SK-N-SH (cell line): Measurements from ENCODE around the gene NUP35.

Source experiments
- EP300 ChIP-seq, 2 experiments: IDR thresholded peaks; 2 replicates each; pipeline versions ENCODE4 v1.4.0 to v1.6.1; 2012; ENCODE audit warnings: borderline replicate concordance in 1 of 2, low read depth in 1 of 2, low read length in 1 of 2
- EZH2phosphoT487 ChIP-seq: fragments of 200-600 bp; sonication (generic); IDR thresholded peaks from 2 replicates; pipeline ENCODE4 v1.6.1; 2017; ENCODE audit warnings: low read depth, mixed run types, mild to moderate bottlenecking, antibody characterized with exemption, moderate library complexity, borderline replicate concordance
- GATA2 ChIP-seq: sonication (generic); formaldehyde crosslinking; IDR thresholded peaks from 2 replicates; pipeline ENCODE4 v1.5.0; 2020; ENCODE audit warnings: mild to moderate bottlenecking, missing genetic modification reagents
- POLR2AphosphoS5 ChIP-seq: IDR thresholded peaks from 2 replicates; pipeline ENCODE4 v1.6.1; 2012; ENCODE audit warnings: low read depth, low read length
- RAD21 ChIP-seq: IDR thresholded peaks from 2 replicates; pipeline ENCODE4 v1.6.1; 2012; ENCODE audit warnings: mild to moderate bottlenecking, low read length
- SIN3A ChIP-seq: IDR thresholded peaks from 2 replicates; pipeline ENCODE4 v1.6.1; 2012; ENCODE audit warnings: low read depth, mild to moderate bottlenecking, low read length, moderate library complexity, borderline replicate concordance
- TAF1 ChIP-seq: IDR thresholded peaks from 2 replicates; pipeline ENCODE4 v1.6.1; 2012; ENCODE audit warnings: low read depth, mild to moderate bottlenecking, low read length, moderate library complexity, borderline replicate concordance
- TEAD4 ChIP-seq: IDR thresholded peaks from 2 replicates; pipeline ENCODE4 v1.4.0; 2012; ENCODE audit warnings: mild to moderate bottlenecking, borderline replicate concordance; ENCODE audit not compliant: insufficient read depth
- YY1 ChIP-seq: IDR thresholded peaks from 2 replicates; pipeline ENCODE4 v1.4.0; 2012; ENCODE audit warnings: low read depth, mild to moderate bottlenecking
- TF ChIP-seq, protein P1 (sequence below): fragments of 200-600 bp; sonication (generic); IDR thresholded peaks from 2 replicates; pipeline ENCODE4 v1.6.1; 2017; ENCODE audit warnings: antibody characterized with exemption, mild to moderate bottlenecking, moderate library complexity
- TF ChIP-seq, protein P2 (sequence below): IDR thresholded peaks from 2 replicates; pipeline ENCODE4 v1.6.1; 2012; ENCODE audit warnings: mild to moderate bottlenecking, low read depth, low read length, moderate library complexity

- TF ChIP-seq, protein P1, sequence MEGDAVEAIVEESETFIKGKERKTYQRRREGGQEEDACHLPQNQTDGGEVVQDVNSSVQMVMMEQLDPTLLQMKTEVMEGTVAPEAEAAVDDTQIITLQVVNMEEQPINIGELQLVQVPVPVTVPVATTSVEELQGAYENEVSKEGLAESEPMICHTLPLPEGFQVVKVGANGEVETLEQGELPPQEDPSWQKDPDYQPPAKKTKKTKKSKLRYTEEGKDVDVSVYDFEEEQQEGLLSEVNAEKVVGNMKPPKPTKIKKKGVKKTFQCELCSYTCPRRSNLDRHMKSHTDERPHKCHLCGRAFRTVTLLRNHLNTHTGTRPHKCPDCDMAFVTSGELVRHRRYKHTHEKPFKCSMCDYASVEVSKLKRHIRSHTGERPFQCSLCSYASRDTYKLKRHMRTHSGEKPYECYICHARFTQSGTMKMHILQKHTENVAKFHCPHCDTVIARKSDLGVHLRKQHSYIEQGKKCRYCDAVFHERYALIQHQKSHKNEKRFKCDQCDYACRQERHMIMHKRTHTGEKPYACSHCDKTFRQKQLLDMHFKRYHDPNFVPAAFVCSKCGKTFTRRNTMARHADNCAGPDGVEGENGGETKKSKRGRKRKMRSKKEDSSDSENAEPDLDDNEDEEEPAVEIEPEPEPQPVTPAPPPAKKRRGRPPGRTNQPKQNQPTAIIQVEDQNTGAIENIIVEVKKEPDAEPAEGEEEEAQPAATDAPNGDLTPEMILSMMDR: no peak
- TF ChIP-seq POLR2AphosphoS5: no peak
- TF ChIP-seq SIN3A: no peak
- TF ChIP-seq, protein P2, sequence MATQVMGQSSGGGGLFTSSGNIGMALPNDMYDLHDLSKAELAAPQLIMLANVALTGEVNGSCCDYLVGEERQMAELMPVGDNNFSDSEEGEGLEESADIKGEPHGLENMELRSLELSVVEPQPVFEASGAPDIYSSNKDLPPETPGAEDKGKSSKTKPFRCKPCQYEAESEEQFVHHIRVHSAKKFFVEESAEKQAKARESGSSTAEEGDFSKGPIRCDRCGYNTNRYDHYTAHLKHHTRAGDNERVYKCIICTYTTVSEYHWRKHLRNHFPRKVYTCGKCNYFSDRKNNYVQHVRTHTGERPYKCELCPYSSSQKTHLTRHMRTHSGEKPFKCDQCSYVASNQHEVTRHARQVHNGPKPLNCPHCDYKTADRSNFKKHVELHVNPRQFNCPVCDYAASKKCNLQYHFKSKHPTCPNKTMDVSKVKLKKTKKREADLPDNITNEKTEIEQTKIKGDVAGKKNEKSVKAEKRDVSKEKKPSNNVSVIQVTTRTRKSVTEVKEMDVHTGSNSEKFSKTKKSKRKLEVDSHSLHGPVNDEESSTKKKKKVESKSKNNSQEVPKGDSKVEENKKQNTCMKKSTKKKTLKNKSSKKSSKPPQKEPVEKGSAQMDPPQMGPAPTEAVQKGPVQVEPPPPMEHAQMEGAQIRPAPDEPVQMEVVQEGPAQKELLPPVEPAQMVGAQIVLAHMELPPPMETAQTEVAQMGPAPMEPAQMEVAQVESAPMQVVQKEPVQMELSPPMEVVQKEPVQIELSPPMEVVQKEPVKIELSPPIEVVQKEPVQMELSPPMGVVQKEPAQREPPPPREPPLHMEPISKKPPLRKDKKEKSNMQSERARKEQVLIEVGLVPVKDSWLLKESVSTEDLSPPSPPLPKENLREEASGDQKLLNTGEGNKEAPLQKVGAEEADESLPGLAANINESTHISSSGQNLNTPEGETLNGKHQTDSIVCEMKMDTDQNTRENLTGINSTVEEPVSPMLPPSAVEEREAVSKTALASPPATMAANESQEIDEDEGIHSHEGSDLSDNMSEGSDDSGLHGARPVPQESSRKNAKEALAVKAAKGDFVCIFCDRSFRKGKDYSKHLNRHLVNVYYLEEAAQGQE: no peak
- TF ChIP-seq YY1: no peak
- TF ChIP-seq RAD21: no peak
- TF ChIP-seq GATA2 (CRISPR knock-in tag): no peak
- no peak for TF ChIP-seq TAF1
- no peak for TF ChIP-seq TEAD4
- TF ChIP-seq EP300 (IDR thresholded peaks at IDR 0.05; ENCODE audit: borderline replicate concordance in 1 of 2, low read depth in 1 of 2, low read length in 1 of 2): no peak
- no peak for TF ChIP-seq EZH2phosphoT487
These were observed 663 bp downstream of the NUP35 start for GRCh38 chr2:183124957-183125255.
